Epithelial cell of proximal tubule (primary cell): Measurements from ENCODE around the gene GRPEL1. TPM values are rescaled to one million over a fixed set of nuclear protein-coding genes. Genes with fewer than 3 reads are reported as not detected.

ENCODE experiments used
- DNase-seq: peaks from one replicate; pipeline ENCODE4 v3.0.0-alpha.2; 2011; ENCODE audit warnings: low read depth
- H3K4me3 ChIP-seq: 2 replicates; pipeline ENCODE4 v1.5.1; 2011; ENCODE audit warnings: low read depth, mild to moderate bottlenecking, low read length
- total RNA-seq: library from RNA; depleted of rRNA; stranded (reverse); fragments of >200 nt; gene quantifications from 2 replicates; pipeline ENCODE4 v1.2.3, GENCODE V29; 2015
- TF ChIP-seq, protein P1 (sequence below): conservative IDR thresholded peaks from 2 replicates; pipeline ENCODE4 v1.5.1; 2012; ENCODE audit warnings: low read depth, mild to moderate bottlenecking, low read length

Gene GRPEL1
- total RNA-seq, 1 donor from 2014 or later, result 45.8 TPM

- DNase-seq, result no peak
- H3K4me3 ChIP-seq, result no peak overlapping the region
- TF ChIP-seq, protein P1, sequence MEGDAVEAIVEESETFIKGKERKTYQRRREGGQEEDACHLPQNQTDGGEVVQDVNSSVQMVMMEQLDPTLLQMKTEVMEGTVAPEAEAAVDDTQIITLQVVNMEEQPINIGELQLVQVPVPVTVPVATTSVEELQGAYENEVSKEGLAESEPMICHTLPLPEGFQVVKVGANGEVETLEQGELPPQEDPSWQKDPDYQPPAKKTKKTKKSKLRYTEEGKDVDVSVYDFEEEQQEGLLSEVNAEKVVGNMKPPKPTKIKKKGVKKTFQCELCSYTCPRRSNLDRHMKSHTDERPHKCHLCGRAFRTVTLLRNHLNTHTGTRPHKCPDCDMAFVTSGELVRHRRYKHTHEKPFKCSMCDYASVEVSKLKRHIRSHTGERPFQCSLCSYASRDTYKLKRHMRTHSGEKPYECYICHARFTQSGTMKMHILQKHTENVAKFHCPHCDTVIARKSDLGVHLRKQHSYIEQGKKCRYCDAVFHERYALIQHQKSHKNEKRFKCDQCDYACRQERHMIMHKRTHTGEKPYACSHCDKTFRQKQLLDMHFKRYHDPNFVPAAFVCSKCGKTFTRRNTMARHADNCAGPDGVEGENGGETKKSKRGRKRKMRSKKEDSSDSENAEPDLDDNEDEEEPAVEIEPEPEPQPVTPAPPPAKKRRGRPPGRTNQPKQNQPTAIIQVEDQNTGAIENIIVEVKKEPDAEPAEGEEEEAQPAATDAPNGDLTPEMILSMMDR, result no peak
Observed at GRCh38 chr4:7055111-7055989, 12.5 kb downstream of the GRPEL1 start.

GRCh38 chr4:7054106-7054880, 13.6 kb downstream of the GRPEL1 start:
- DNase-seq, result no peak
- no peak overlapping the region for H3K4me3 ChIP-seq
- TF ChIP-seq, protein P1, result no peak

GRCh38 chr4:7052923-7053715, 14.7 kb downstream of the GRPEL1 start:
- TF ChIP-seq, protein P1, result no peak
- no peak for DNase-seq
- H3K4me3 ChIP-seq, result no peak overlapping the region

DNA sequence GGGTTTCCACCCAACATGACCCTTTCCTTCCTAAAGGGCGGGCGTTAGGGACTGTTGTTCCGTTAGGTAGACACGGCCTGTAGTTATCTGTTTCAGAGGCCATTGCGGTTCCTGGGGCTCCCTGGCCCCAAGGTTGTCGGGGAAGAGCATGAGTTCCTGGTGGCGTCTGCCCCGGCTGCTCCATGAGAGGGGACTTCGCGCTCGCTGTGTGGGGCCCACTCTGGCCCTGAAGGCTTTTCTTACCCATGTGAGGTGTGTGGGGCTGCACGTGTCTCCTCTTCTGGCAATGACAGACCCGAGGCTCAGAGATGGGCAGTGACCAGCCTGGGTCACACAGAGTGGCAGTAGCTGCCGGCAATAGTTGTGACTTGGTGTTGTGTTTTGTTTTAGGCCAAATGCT, 15.6 kb downstream of the GRPEL1 start:
- DNase-seq, result no peak
- no peak overlapping the region for H3K4me3 ChIP-seq
- TF ChIP-seq, protein P1, result no peak

GRCh38 chr4:7051905-7052304, 16.0 kb downstream of the GRPEL1 start:
- TF ChIP-seq, protein P1, result no peak
- H3K4me3 ChIP-seq, result no peak overlapping the region
- DNase-seq, result no peak

DNA sequence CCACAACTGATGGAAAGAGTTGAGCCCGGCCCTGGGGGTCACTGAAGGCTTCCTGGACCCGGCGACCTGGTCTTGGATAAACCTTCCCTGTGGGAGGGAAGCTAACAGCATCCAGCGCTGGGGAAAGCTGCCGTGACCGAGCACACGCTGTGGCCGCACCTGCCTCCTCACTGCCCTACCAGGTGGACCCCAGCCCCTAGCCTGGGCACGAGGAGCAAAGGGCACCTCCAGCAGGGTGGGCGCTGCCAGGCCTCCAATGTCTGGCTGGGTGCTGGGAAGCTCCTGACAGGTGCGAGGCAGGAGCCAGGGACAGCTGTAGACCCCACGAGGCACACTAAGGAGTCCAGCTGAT, 16.7 kb downstream of the GRPEL1 start:
- H3K4me3 ChIP-seq, result no peak overlapping the region
- no peak for DNase-seq
- TF ChIP-seq, protein P1, result no peak
